ENCODE results near the gene PACSIN2. TPM values are rescaled to one million over a fixed set of nuclear protein-coding genes. Genes with fewer than 3 reads are reported as not detected.

The PACSIN2 gene
- total RNA-seq, 1 donor from 2014 or later = 87.8 TPM

DNA sequence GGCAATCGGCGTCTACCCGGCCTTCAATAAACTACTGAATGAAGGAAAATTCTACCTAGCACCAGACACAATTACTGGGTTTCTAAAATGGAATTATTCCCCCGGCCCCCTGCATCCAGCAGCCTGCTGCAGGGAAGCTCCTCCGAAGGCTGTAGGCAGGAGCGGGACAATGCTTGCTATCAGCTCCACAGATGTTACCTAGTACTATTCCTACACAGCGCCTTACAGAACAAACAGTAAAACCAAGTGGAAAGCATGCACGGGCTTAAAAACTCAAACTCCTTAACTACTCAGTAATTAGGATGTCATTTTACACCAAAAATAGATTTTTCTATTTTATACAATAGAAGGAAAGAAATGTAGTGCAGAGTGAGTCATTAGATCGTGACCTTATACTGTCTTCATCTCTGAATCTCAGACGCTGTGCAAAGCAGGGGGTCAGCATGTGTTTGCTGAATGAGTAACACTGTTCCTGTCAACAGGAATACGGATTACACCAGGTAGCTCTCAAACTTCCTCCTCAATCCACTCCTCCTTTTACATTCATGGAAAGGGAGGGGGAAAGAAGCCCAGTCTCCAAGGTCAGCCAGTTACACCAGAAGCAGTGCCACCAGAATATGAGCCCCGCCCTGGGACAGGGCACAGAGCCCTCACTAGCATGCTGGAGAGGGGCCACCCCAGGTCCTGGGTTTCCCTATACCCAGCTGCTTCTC, 74.9 kb downstream of the PACSIN2 start:
- Histone ChIP-seq H3K9me3 (ENCODE audit: insufficient read depth, low read depth, low read length) (no peaks in the 10 kb centered on the region), H4K20me1 (ENCODE audit: insufficient read depth, low read length) (peaks cover 36% of the 10 kb centered on the region), H3K9ac (ENCODE audit: low read length) (peak overlapping the region; percentile 66), H3K79me2 (ENCODE audit: insufficient read depth, low read length) (peaks cover 63% of the 10 kb centered on the region), H3K4me1 (ENCODE audit: insufficient read depth, low read length) (peaks cover 39% of the 10 kb centered on the region), H3K4me3 (ENCODE audit: insufficient read depth, low read depth, low read length) (peak overlapping the region; percentile 4), H2AFZ (ENCODE audit: low read depth, low read length) (no peak overlapping the region), H3K36me3 (ENCODE audit: insufficient read depth, low read length) (no peaks in the 10 kb centered on the region), H3K27ac (ENCODE audit: low read depth, low read length) (peak overlapping the region; percentile 80), H3K27me3 (ENCODE audit: insufficient read depth, low read length) (no peaks in the 10 kb centered on the region), H3K4me2 (ENCODE audit: low read length) (peak overlapping the region; percentile 78)
- H3K27me3 Mint-ChIP-seq (ENCODE audit: low read depth, unreplicated experiment) = no peaks in the 10 kb centered on the region
- FAIRE-seq (peak; percentile 76), DNase-seq (ENCODE audit: low read depth) (peak; percentile 90)
- no peaks in the 10 kb centered on the region for H3K9me3 Mint-ChIP-seq (ENCODE audit: unreplicated experiment)
- H3K36me3 Mint-ChIP-seq (ENCODE audit: low read depth, unreplicated experiment) = peaks cover 5% of the 10 kb centered on the region
- peak overlapping the region; percentile 95 for H3K27ac Mint-ChIP-seq (ENCODE audit: unreplicated experiment)
- peaks cover 46% of the 10 kb centered on the region for H3K4me1 Mint-ChIP-seq (ENCODE audit: low read depth, unreplicated experiment)
- TF ChIP-seq, protein P1, sequence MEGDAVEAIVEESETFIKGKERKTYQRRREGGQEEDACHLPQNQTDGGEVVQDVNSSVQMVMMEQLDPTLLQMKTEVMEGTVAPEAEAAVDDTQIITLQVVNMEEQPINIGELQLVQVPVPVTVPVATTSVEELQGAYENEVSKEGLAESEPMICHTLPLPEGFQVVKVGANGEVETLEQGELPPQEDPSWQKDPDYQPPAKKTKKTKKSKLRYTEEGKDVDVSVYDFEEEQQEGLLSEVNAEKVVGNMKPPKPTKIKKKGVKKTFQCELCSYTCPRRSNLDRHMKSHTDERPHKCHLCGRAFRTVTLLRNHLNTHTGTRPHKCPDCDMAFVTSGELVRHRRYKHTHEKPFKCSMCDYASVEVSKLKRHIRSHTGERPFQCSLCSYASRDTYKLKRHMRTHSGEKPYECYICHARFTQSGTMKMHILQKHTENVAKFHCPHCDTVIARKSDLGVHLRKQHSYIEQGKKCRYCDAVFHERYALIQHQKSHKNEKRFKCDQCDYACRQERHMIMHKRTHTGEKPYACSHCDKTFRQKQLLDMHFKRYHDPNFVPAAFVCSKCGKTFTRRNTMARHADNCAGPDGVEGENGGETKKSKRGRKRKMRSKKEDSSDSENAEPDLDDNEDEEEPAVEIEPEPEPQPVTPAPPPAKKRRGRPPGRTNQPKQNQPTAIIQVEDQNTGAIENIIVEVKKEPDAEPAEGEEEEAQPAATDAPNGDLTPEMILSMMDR (IDR thresholded peaks at IDR 0.05; ENCODE audit: insufficient read depth, low read depth, low read length) = no peak
- no peak for TF ChIP-seq EZH2 (IDR thresholded peaks at IDR 0.05; ENCODE audit: insufficient read depth, low read length)
- peak overlapping the region; percentile 57 for H3K4me3 Mint-ChIP-seq (ENCODE audit: unreplicated experiment)

DNA sequence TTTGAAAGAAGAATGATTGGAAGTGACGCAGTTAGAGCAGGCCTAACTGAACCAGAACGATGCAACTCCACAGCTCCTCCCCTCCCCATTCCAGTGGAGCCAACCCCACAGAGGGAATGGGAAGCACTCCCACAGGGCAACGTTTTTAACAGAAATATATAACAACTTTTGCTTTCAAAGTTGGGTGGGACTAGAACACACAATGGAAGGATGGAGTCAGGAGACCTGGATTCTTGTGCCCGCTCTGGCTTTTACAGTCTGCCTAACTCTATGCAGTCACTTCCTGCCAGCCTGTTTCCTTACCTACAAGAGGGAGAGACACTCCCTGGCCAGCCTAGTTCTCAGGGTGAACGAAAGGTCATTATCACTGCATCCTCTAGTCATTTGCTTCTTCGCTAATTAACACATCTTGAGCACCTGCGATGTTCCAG, 75.5 kb downstream of the PACSIN2 start:
- FAIRE-seq (no peak), DNase-seq (ENCODE audit: low read depth) (no peak)
- TF ChIP-seq, protein P1 (IDR thresholded peaks at IDR 0.05; ENCODE audit: insufficient read depth, low read depth, low read length) = no peak
- TF ChIP-seq EZH2 (IDR thresholded peaks at IDR 0.05; ENCODE audit: insufficient read depth, low read length) = no peak
- H3K4me2 ChIP-seq (ENCODE audit: low read length) = peak overlapping the region; percentile 78
- H3K27me3 ChIP-seq (ENCODE audit: insufficient read depth, low read length) = no peaks in the 10 kb centered on the region
- Mint-ChIP-seq H3K27ac (ENCODE audit: unreplicated experiment) (peak overlapping the region; percentile 95), H3K36me3 (ENCODE audit: low read depth, unreplicated experiment) (peaks cover 5% of the 10 kb centered on the region), H3K9me3 (ENCODE audit: unreplicated experiment) (no peaks in the 10 kb centered on the region), H3K4me1 (ENCODE audit: low read depth, unreplicated experiment) (peaks cover 48% of the 10 kb centered on the region), H3K27me3 (ENCODE audit: low read depth, unreplicated experiment) (no peaks in the 10 kb centered on the region), H3K4me3 (ENCODE audit: unreplicated experiment) (peak overlapping the region; percentile 57)
- H4K20me1 ChIP-seq (ENCODE audit: insufficient read depth, low read length) = peaks cover 33% of the 10 kb centered on the region
- peaks cover 63% of the 10 kb centered on the region for H3K79me2 ChIP-seq (ENCODE audit: insufficient read depth, low read length)
- peak overlapping the region; percentile 4 for H3K4me3 ChIP-seq (ENCODE audit: insufficient read depth, low read depth, low read length)
- no peaks in the 10 kb centered on the region for H3K9me3 ChIP-seq (ENCODE audit: insufficient read depth, low read depth, low read length)
- no peaks in the 10 kb centered on the region for H3K36me3 ChIP-seq (ENCODE audit: insufficient read depth, low read length)
- H2AFZ ChIP-seq (ENCODE audit: low read depth, low read length) = no peak overlapping the region
- peak overlapping the region; percentile 80 for H3K27ac ChIP-seq (ENCODE audit: low read depth, low read length)
- peaks cover 42% of the 10 kb centered on the region for H3K4me1 ChIP-seq (ENCODE audit: insufficient read depth, low read length)
- peak overlapping the region; percentile 66 for H3K9ac ChIP-seq (ENCODE audit: low read length)

DNA sequence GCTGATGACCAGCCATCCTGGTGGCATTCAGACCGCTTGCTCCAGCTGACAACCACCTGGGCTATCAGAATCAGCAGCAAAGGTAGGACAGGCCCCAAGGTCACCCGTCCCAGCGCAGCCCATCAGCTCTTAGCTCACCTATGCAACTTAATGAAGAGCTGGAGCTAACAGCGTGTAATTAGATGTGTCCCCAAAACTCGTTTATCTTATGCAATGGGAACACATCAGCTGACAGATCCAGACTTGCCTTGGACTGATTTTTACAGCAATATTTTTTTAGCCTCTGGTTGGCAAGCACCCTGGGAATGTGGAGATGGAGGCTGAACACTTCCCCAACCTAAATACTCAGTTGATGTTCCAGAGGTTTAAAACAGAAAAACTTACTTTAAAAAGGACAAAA, 76.0 kb downstream of the PACSIN2 start:
- Mint-ChIP-seq H3K27me3 (ENCODE audit: low read depth, unreplicated experiment) (no peaks in the 10 kb centered on the region), H3K9me3 (ENCODE audit: unreplicated experiment) (no peaks in the 10 kb centered on the region), H3K4me1 (ENCODE audit: low read depth, unreplicated experiment) (peaks cover 53% of the 10 kb centered on the region), H3K4me3 (ENCODE audit: unreplicated experiment) (no peak overlapping the region), H3K27ac (ENCODE audit: unreplicated experiment) (peak overlapping the region; percentile 95), H3K36me3 (ENCODE audit: low read depth, unreplicated experiment) (peaks cover 5% of the 10 kb centered on the region)
- Histone ChIP-seq H3K4me2 (ENCODE audit: low read length) (peak overlapping the region; percentile 78), H3K4me3 (ENCODE audit: insufficient read depth, low read depth, low read length) (no peak overlapping the region), H4K20me1 (ENCODE audit: insufficient read depth, low read length) (peaks cover 31% of the 10 kb centered on the region), H3K9me3 (ENCODE audit: insufficient read depth, low read depth, low read length) (no peaks in the 10 kb centered on the region), H3K27ac (ENCODE audit: low read depth, low read length) (peak overlapping the region; percentile 80), H3K27me3 (ENCODE audit: insufficient read depth, low read length) (no peaks in the 10 kb centered on the region), H3K79me2 (ENCODE audit: insufficient read depth, low read length) (peaks cover 63% of the 10 kb centered on the region), H3K4me1 (ENCODE audit: insufficient read depth, low read length) (peaks cover 47% of the 10 kb centered on the region), H3K36me3 (ENCODE audit: insufficient read depth, low read length) (no peaks in the 10 kb centered on the region), H3K9ac (ENCODE audit: low read length) (peak overlapping the region; percentile 66), H2AFZ (ENCODE audit: low read depth, low read length) (no peak overlapping the region)
- DNase-seq (ENCODE audit: low read depth) (no peak), FAIRE-seq (no peak)
- TF ChIP-seq, protein P1 (IDR thresholded peaks at IDR 0.05; ENCODE audit: insufficient read depth, low read depth, low read length) = no peak
- no peak for TF ChIP-seq EZH2 (IDR thresholded peaks at IDR 0.05; ENCODE audit: insufficient read depth, low read length)

Data from astrocyte (in vitro differentiated cells and primary cell).